IMR-90 (cell line): ENCODE measurements around the gene CGA. TPM values are rescaled to one million over a fixed set of nuclear protein-coding genes. Genes with fewer than 3 reads are reported as not detected.
A peak's percentile ranks its signal among the peaks of the same experiment; 100 is the strongest.

ENCODE experiments used
- ATAC-seq: fragments of 200-7000 bp; cut with Tn5 transposase; 2 replicates; pipeline ENCODE4 v1.9.1; 2020; ENCODE audit warnings: low read depth, mild to moderate bottlenecking, moderate library complexity
- BruUV-seq: library from RNA; stranded (reverse); fragments of 400-500 nt; replicated peaks from 2 replicates; lab custom pipeline; 2021; lab: Mats Ljungman, UMichigan
- CTCF ChIA-PET: fragments of 300-600 bp; formaldehyde crosslinking; extraction: SDS; loops from one replicate; lab custom pipeline; 2021; ENCODE audit warnings: antibody characterized with exemption; lab: Yijun Ruan, JAX
- POLR2A ChIA-PET: fragments of 300-600 bp; sonication (Branson Sonifier 250); formaldehyde crosslinking; loops from one replicate; lab custom pipeline; 2022; ENCODE audit warnings: antibody characterized with exemption; ENCODE audit not compliant: unreplicated experiment; lab: Charles Lee
- DNase-seq: peaks from one replicate; pipeline ENCODE4 v3.0.0; 2013
- H2AFZ ChIP-seq: replicated peaks from 2 replicates; pipeline ENCODE3; 2013; ENCODE audit warnings: low read length, mild to moderate bottlenecking; ENCODE audit not compliant: poor library complexity
- H2AK5ac ChIP-seq: 2 replicates; pipeline ENCODE4 v1.6.1; 2013; ENCODE audit warnings: low read depth, low read length, inconsistent platforms
- H2AK9ac ChIP-seq: replicated peaks from 2 replicates; pipeline ENCODE3; 2013; ENCODE audit warnings: mild to moderate bottlenecking, low read depth, low read length, moderate library complexity; ENCODE audit not compliant: poor library complexity
- H2BK120ac ChIP-seq: 2 replicates; pipeline ENCODE4 v1.6.1; 2013; ENCODE audit warnings: low read depth, low read length, inconsistent platforms
- H2BK15ac ChIP-seq: 3 replicates; pipeline ENCODE4 v1.6.1; 2013; ENCODE audit warnings: low read depth, low read length, inconsistent platforms
- H2BK20ac ChIP-seq: 2 replicates; pipeline ENCODE4 v1.6.1; 2013; ENCODE audit warnings: low read depth, mild to moderate bottlenecking, inconsistent platforms, low read length, moderate library complexity
- H2BK5ac ChIP-seq: 2 replicates; pipeline ENCODE4 v1.6.1; 2013; ENCODE audit warnings: mild to moderate bottlenecking, low read depth, low read length, inconsistent platforms; ENCODE audit not compliant: poor library complexity, severe bottlenecking
- H3K14ac ChIP-seq: replicated peaks from 2 replicates; pipeline ENCODE4 v1.6.1; 2013; ENCODE audit warnings: low read depth, low read length, inconsistent platforms
- H3K18ac ChIP-seq: 2 replicates; pipeline ENCODE4 v1.6.1; 2013; ENCODE audit warnings: low read depth, low read length, control low read depth
- H3K23ac ChIP-seq: 2 replicates; pipeline ENCODE4 v1.6.1; 2013; ENCODE audit warnings: low read depth, low read length, inconsistent platforms
- H3K27ac ChIP-seq: 2 replicates; pipeline ENCODE4 v1.5.1; 2013; ENCODE audit warnings: mild to moderate bottlenecking, control low read depth, low read length; ENCODE audit not compliant: insufficient read depth
- H3K27me3 ChIP-seq: 2 replicates; pipeline ENCODE4 v1.6.1; 2013; ENCODE audit warnings: low read length; ENCODE audit not compliant: control insufficient read depth, insufficient read depth
- H3K36me3 ChIP-seq: 2 replicates; pipeline ENCODE4 v1.6.1; 2013; ENCODE audit warnings: low read length, mixed read lengths; ENCODE audit not compliant: control insufficient read depth, insufficient read depth
- H3K4ac ChIP-seq: 2 replicates; pipeline ENCODE4 v1.6.1; 2013; ENCODE audit warnings: low read depth, low read length, inconsistent platforms
- H3K4me1 ChIP-seq: 2 replicates; pipeline ENCODE4 v1.6.1; 2013; ENCODE audit warnings: low read length, mixed read lengths; ENCODE audit not compliant: control insufficient read depth, insufficient read depth
- H3K4me2 ChIP-seq: 2 replicates; pipeline ENCODE4 v1.6.1; 2013; ENCODE audit warnings: low read depth, mild to moderate bottlenecking, control low read depth, low read length, moderate library complexity
- H3K4me3 ChIP-seq: 2 replicates; pipeline ENCODE4 v1.5.1; 2013; ENCODE audit warnings: low read depth, mild to moderate bottlenecking, control low read depth, low read length, moderate library complexity; ENCODE audit not compliant: insufficient read depth
- H3K56ac ChIP-seq: 2 replicates; pipeline ENCODE4 v1.6.1; 2013; ENCODE audit warnings: low read length, inconsistent platforms; ENCODE audit not compliant: insufficient read depth; ENCODE audit errors: extremely low read depth
- H3K79me1 ChIP-seq, 2 experiments: 2 replicates each; pipeline ENCODE4 v1.6.1; 2013; ENCODE audit warnings: low read length in 2 of 2, inconsistent platforms in 1 of 2, low read depth in 1 of 2
- H3K9ac ChIP-seq: 2 replicates; pipeline ENCODE4 v1.6.1; 2013; ENCODE audit warnings: low read depth, low read length, control low read depth
- H3K9me1 ChIP-seq: 2 replicates; pipeline ENCODE4 v1.6.1; 2013; ENCODE audit warnings: low read length, inconsistent platforms; ENCODE audit not compliant: insufficient read depth
- H3K9me3 ChIP-seq: 2 replicates; pipeline ENCODE4 v1.6.1; 2013; ENCODE audit warnings: low read length; ENCODE audit not compliant: control insufficient read depth, insufficient read depth
- H4K20me1 ChIP-seq: 2 replicates; pipeline ENCODE4 v1.6.1; 2013; ENCODE audit warnings: low read length, inconsistent platforms; ENCODE audit not compliant: insufficient read depth
- H4K5ac ChIP-seq: 2 replicates; pipeline ENCODE4 v1.6.1; 2013; ENCODE audit warnings: mild to moderate bottlenecking, low read depth, low read length, control low read depth
- H4K8ac ChIP-seq, 2 experiments: 2 replicates each; pipeline ENCODE4 v1.6.1; 2013; ENCODE audit warnings: low read depth in 2 of 2, low read length in 2 of 2, control low read depth in 1 of 2, inconsistent platforms in 1 of 2
- H4K91ac ChIP-seq: 2 replicates; pipeline ENCODE4 v1.6.1; 2013; ENCODE audit warnings: low read depth, low read length, inconsistent platforms; ENCODE audit not compliant: insufficient read depth
- CEBPB ChIP-seq: IDR thresholded peaks from 2 replicates; pipeline ENCODE4 v1.6.1; 2012; ENCODE audit warnings: low read depth, low read length, improper control_type of control experiment
- CHD1 ChIP-seq: IDR thresholded peaks from 2 replicates; pipeline ENCODE4 v1.6.1; 2012; ENCODE audit warnings: low read depth, low read length, improper control_type of control experiment
- CTCF ChIP-seq: conservative IDR thresholded peaks from 2 replicates; pipeline ENCODE4 v1.5.1; 2012; ENCODE audit warnings: mild to moderate bottlenecking, low read depth, low read length, improper control_type of control experiment
- FOS ChIP-seq: fragments of 150-350 bp; IDR thresholded peaks from 2 replicates; pipeline ENCODE4 v1.6.1; 2016; ENCODE audit warnings: low read depth, low read length
- MAFK ChIP-seq: IDR thresholded peaks from 2 replicates; pipeline ENCODE4 v1.6.1; 2012; ENCODE audit warnings: low read depth, low read length, improper control_type of control experiment
- MAZ ChIP-seq: IDR thresholded peaks from 2 replicates; pipeline ENCODE4 v1.6.1; 2012; ENCODE audit warnings: low read depth, mild to moderate bottlenecking, low read length, improper control_type of control experiment, moderate library complexity, borderline replicate concordance
- MXI1 ChIP-seq: IDR thresholded peaks from 2 replicates; pipeline ENCODE4 v1.6.1; 2012; ENCODE audit warnings: low read depth, mild to moderate bottlenecking, low read length, moderate library complexity, borderline replicate concordance
- NFE2L2 ChIP-seq: fragments of 150-350 bp; IDR thresholded peaks from 2 replicates; pipeline ENCODE4 v1.6.1; 2016; ENCODE audit warnings: low read depth, mild to moderate bottlenecking, low read length
- POLR2A ChIP-seq: IDR thresholded peaks from 2 replicates; pipeline ENCODE4 v1.6.1; 2012; ENCODE audit warnings: mild to moderate bottlenecking, low read depth, low read length
- RAD21 ChIP-seq: IDR thresholded peaks from 2 replicates; pipeline ENCODE4 v1.6.1; 2012; ENCODE audit warnings: low read length, improper control_type of control experiment
- RCOR1 ChIP-seq: IDR thresholded peaks from 2 replicates; pipeline ENCODE4 v1.6.1; 2012; ENCODE audit warnings: mild to moderate bottlenecking, low read length, improper control_type of control experiment; ENCODE audit not compliant: insufficient replicate concordance
- RFX5 ChIP-seq: IDR thresholded peaks from 2 replicates; pipeline ENCODE4 v1.8.0; 2012; ENCODE audit warnings: low read depth, mild to moderate bottlenecking, low read length, moderate library complexity
- SMC3 ChIP-seq: fragments of 150-350 bp; IDR thresholded peaks from 2 replicates; pipeline ENCODE4 v1.6.1; 2016; ENCODE audit warnings: low read depth, mild to moderate bottlenecking, antibody characterized with exemption, low read length, moderate library complexity
- USF2 ChIP-seq: fragments of 150-350 bp; IDR thresholded peaks from 2 replicates; pipeline ENCODE4 v1.6.1; 2017; ENCODE audit warnings: mild to moderate bottlenecking, antibody characterized with exemption, low read length, low read depth
- WGBS, 2 experiments: methylation state at CpG; one replicate each; pipeline versions ENCODE4 v1.1.5 to v1.1.7; 2013; ENCODE audit warnings: missing lambda C conversion rate in 2 of 2; ENCODE audit not compliant: insufficient read length in 1 of 2; ENCODE audit errors: extremely low coverage in 2 of 2; 5-methylcytosine and 5-hydroxymethylcytosine counted together
- dilution Hi-C: fragments of 300-500 bp; cut with HindIII; formaldehyde crosslinking; loops from one replicate; pipeline ENCODE4 v1.14.3; 2018; ENCODE audit warnings: low sequenced_read_pairs; ENCODE audit not compliant: unreplicated experiment
- in situ Hi-C: fragments of 300-500 bp; cut with MboI; formaldehyde crosslinking; loops from 3 replicates; pipeline ENCODE4 v1.14.3; 2019; ENCODE audit warnings: low sequenced_read_pairs, inconsistent platforms, mixed read lengths
- intact Hi-C: fragments of 100-400 bp; cut with micrococcal nuclease; formaldehyde crosslinking; loops from 2 replicates; pipeline ENCODE4 v1.10.0; 2022
- polyA plus RNA-seq, 3 experiments: library from polyadenylated mRNA; depleted of rRNA; stranded (reverse); fragments of >200 nt; gene quantifications; 2 replicates each; pipeline ENCODE4 v1.2.3, GENCODE V29; 2012; ENCODE audit warnings: low replicate concordance in 1 of 3
- total RNA-seq: library from RNA; depleted of rRNA; stranded (reverse); fragments of >200 nt; gene quantifications from 2 replicates; pipeline ENCODE4 v1.2.3, GENCODE V29; 2012

The CGA gene
- total and polyA plus RNA-seq, 2 of the 4 experiments (the other 2 are of a cell fraction): 0.15 TPM; not detected in 1

GRCh38 chr6:87102151-87102621, 7.3 kb upstream of the CGA start:
- no peak overlapping the region for H4K5ac ChIP-seq
- no peak overlapping the region for H2AK5ac ChIP-seq
- H2AK9ac ChIP-seq: no peak overlapping the region
- H3K79me1 ChIP-seq: no peaks in the 10 kb centered on the region
- H3K9me3 ChIP-seq: no peaks in the 10 kb centered on the region
- no peak overlapping the region for H3K9ac ChIP-seq
- H2AFZ ChIP-seq: peak overlapping the region; percentile 46
- no peak overlapping the region for H2BK15ac ChIP-seq
- no peak overlapping the region for H4K8ac ChIP-seq
- H3K4me2 ChIP-seq: no peak overlapping the region
- no peak overlapping the region for H3K4ac ChIP-seq
- ChIA-PET POLR2A (no interaction called here), CTCF (interaction anchor here (2.6 kb wide), 1 partner anchor 23 kb away, joined by 10 read pairs; no protein-coding TSS in a partner anchor)
- in situ Hi-C loops: no loop called here
- no CpG with 5 or more reads among the region's 1 CpG for WGBS, 2 experiments
- dilution Hi-C loops: no loop called here
- no peaks in the 10 kb centered on the region for H3K27me3 ChIP-seq
- no peaks in the 10 kb centered on the region for H4K20me1 ChIP-seq
- no peak overlapping the region for H3K56ac ChIP-seq
- no peaks in the 10 kb centered on the region for H3K36me3 ChIP-seq
- no peak overlapping the region for H3K27ac ChIP-seq
- H3K14ac ChIP-seq: no peak overlapping the region
- intact Hi-C loops: no loop called here
- DNase-seq (no peak), ATAC-seq (no peak)
- no peak for TF ChIP-seq RCOR1
- TF ChIP-seq RFX5: no peak
- no peak for TF ChIP-seq MAFK
- no peak for TF ChIP-seq NFE2L2
- no peak for TF ChIP-seq SMC3
- TF ChIP-seq FOS: no peak
- no peak for TF ChIP-seq CTCF
- TF ChIP-seq CHD1: no peak
- no peak for TF ChIP-seq MAZ
- TF ChIP-seq USF2: no peak
- no peak for TF ChIP-seq RAD21
- no peak for TF ChIP-seq CEBPB
- TF ChIP-seq MXI1: no peak
- TF ChIP-seq POLR2A: no peak
- H2BK5ac ChIP-seq: no peak overlapping the region
- BruUV-seq: no TSS peak
- no peak overlapping the region for H2BK20ac ChIP-seq
- no peak overlapping the region for H3K23ac ChIP-seq
- H3K4me3 ChIP-seq: no peak overlapping the region
- H3K9me1 ChIP-seq: no peaks in the 10 kb centered on the region
- no peak overlapping the region for H3K18ac ChIP-seq
- peaks cover 4% of the 10 kb centered on the region for H3K4me1 ChIP-seq
- H4K91ac ChIP-seq: no peak overlapping the region
- no peak overlapping the region for H2BK120ac ChIP-seq
